ENCODE results near the gene RPGRIP1.
A peak's percentile ranks its signal among the peaks of the same experiment; 100 is the strongest.

The RPGRIP1 gene

GRCh38 chr14:21258005-21258888, 21.6 kb upstream of the RPGRIP1 start:
- DNase-seq (ENCODE audit: insufficient read length, low spot score) = no peak
- FAIRE-seq = no peak
- TF ChIP-seq POLR2AphosphoS5 (IDR thresholded peaks at IDR 0.05; ENCODE audit: low read depth, low read length) (no peak), TAF1 (IDR thresholded peaks at IDR 0.05; ENCODE audit: low read depth, low read length) (no peak)

- DNase-seq (ENCODE audit: insufficient read length, low spot score) (no peak), FAIRE-seq (no peak)
- TF ChIP-seq SPI1 (IDR thresholded peaks at IDR 0.05; ENCODE audit: low read depth, low read length) (no peak), POLR2AphosphoS5 (IDR thresholded peaks at IDR 0.05; ENCODE audit: low read depth, low read length) (peak; percentile 86), POLR2A (IDR thresholded peaks at IDR 0.05; ENCODE audit: low read depth, low read length) (peak; percentile 74), PAX5 (IDR thresholded peaks at IDR 0.05; ENCODE audit: insufficient read depth, low read length, severe bottlenecking) (no peak), TAF1 (IDR thresholded peaks at IDR 0.05; ENCODE audit: low read depth, low read length) (0 out of 2 replicates have a peak, but pooled peaks have one; percentile 15)
Observed at GRCh38 chr14:21258889-21259787, 20.7 kb upstream of the RPGRIP1 start.

GRCh38 chr14:21261824-21262223, 18.1 kb upstream of the RPGRIP1 start:
- FAIRE-seq = no peak
- DNase-seq (ENCODE audit: insufficient read length, low spot score) = no peak
- TF ChIP-seq POU2F2 (IDR thresholded peaks at IDR 0.05; ENCODE audit: low read depth, low read length) = no peak
- TF ChIP-seq TAF1 (IDR thresholded peaks at IDR 0.05; ENCODE audit: low read depth, low read length) = no peak
- no peak for TF ChIP-seq PAX5 (IDR thresholded peaks at IDR 0.05; ENCODE audit: insufficient read depth, low read length, severe bottlenecking)
- TF ChIP-seq POLR2AphosphoS5 (IDR thresholded peaks at IDR 0.05; ENCODE audit: low read depth, low read length) = no peak
- TF ChIP-seq POLR2A (IDR thresholded peaks at IDR 0.05; ENCODE audit: low read depth, low read length) = no peak; the same call in 1 of the 2 replicates
- TF ChIP-seq SPI1 (IDR thresholded peaks at IDR 0.05; ENCODE audit: low read depth, low read length) = no peak

- TF ChIP-seq SPI1 (IDR thresholded peaks at IDR 0.05; ENCODE audit: low read depth, low read length) (no peak), POLR2AphosphoS5 (IDR thresholded peaks at IDR 0.05; ENCODE audit: low read depth, low read length) (peak; percentile 58; the same call in 1 of the 2 replicates), TAF1 (IDR thresholded peaks at IDR 0.05; ENCODE audit: low read depth, low read length) (no peak), POLR2A (IDR thresholded peaks at IDR 0.05; ENCODE audit: low read depth, low read length) (0 out of 2 replicates have a peak, but pooled peaks have one; percentile 13), PAX5 (IDR thresholded peaks at IDR 0.05; ENCODE audit: insufficient read depth, low read length, severe bottlenecking) (no peak), POU2F2 (IDR thresholded peaks at IDR 0.05; ENCODE audit: low read depth, low read length) (no peak)
- FAIRE-seq = no peak
- DNase-seq (ENCODE audit: insufficient read length, low spot score) = no peak
Observed at GRCh38 chr14:21262410-21262809, 17.5 kb upstream of the RPGRIP1 start.

- FAIRE-seq = no peak
- DNase-seq (ENCODE audit: insufficient read length, low spot score) = no peak
- TF ChIP-seq TAF1 (IDR thresholded peaks at IDR 0.05; ENCODE audit: low read depth, low read length) (no peak), POLR2A (IDR thresholded peaks at IDR 0.05; ENCODE audit: low read depth, low read length) (peak; percentile 50)
Observed at GRCh38 chr14:21263284-21264024, 16.4 kb upstream of the RPGRIP1 start.

GRCh38 chr14:21264025-21264801, 15.7 kb upstream of the RPGRIP1 start:
- DNase-seq (ENCODE audit: insufficient read length, low spot score) (no peak), FAIRE-seq (peak; percentile 9)
- TF ChIP-seq POLR2A (IDR thresholded peaks at IDR 0.05; ENCODE audit: low read depth, low read length) = no peak; the same call in 1 of the 2 replicates
- peak; percentile 59 for TF ChIP-seq SPI1 (IDR thresholded peaks at IDR 0.05; ENCODE audit: low read depth, low read length)
- TF ChIP-seq TAF1 (IDR thresholded peaks at IDR 0.05; ENCODE audit: low read depth, low read length) = no peak
- TF ChIP-seq POLR2AphosphoS5 (IDR thresholded peaks at IDR 0.05; ENCODE audit: low read depth, low read length) = peak; percentile 38; the same call in 1 of the 2 replicates
- no peak for TF ChIP-seq POU2F2 (IDR thresholded peaks at IDR 0.05; ENCODE audit: low read depth, low read length)
- TF ChIP-seq PAX5 (IDR thresholded peaks at IDR 0.05; ENCODE audit: insufficient read depth, low read length, severe bottlenecking) = no peak

- DNase-seq (ENCODE audit: insufficient read length, low spot score) (no peak), FAIRE-seq (no peak)
- TF ChIP-seq SPI1 (IDR thresholded peaks at IDR 0.05; ENCODE audit: low read depth, low read length) (no peak), POU2F2 (IDR thresholded peaks at IDR 0.05; ENCODE audit: low read depth, low read length) (no peak), POLR2AphosphoS5 (IDR thresholded peaks at IDR 0.05; ENCODE audit: low read depth, low read length) (0 out of 2 replicates have a peak, but pooled peaks have one; percentile 43), TAF1 (IDR thresholded peaks at IDR 0.05; ENCODE audit: low read depth, low read length) (no peak), PAX5 (IDR thresholded peaks at IDR 0.05; ENCODE audit: insufficient read depth, low read length, severe bottlenecking) (no peak)
Observed at GRCh38 chr14:21267431-21267845, 12.4 kb upstream of the RPGRIP1 start.

- FAIRE-seq (no peak), DNase-seq (ENCODE audit: insufficient read length, low spot score) (no peak)
- TF ChIP-seq SPI1 (IDR thresholded peaks at IDR 0.05; ENCODE audit: low read depth, low read length) (no peak), TAF1 (IDR thresholded peaks at IDR 0.05; ENCODE audit: low read depth, low read length) (no peak), PAX5 (IDR thresholded peaks at IDR 0.05; ENCODE audit: insufficient read depth, low read length, severe bottlenecking) (no peak), POLR2AphosphoS5 (IDR thresholded peaks at IDR 0.05; ENCODE audit: low read depth, low read length) (no peak), POLR2A (IDR thresholded peaks at IDR 0.05; ENCODE audit: low read depth, low read length) (no peak)
Observed at GRCh38 chr14:21267886-21268616, 11.8 kb upstream of the RPGRIP1 start.

Data from GM12891 (cell line).